GM12865 (cell line): ENCODE data around the gene SEPTIN3.
A peak's percentile ranks its signal among the peaks of the same experiment; 100 is the strongest.

Experiments used
- DNase-seq: peaks from one replicate; pipeline ENCODE4 v3.0.0; 2010; ENCODE audit warnings: low read depth
- H3K4me3 ChIP-seq: 2 replicates; pipeline ENCODE4 v1.5.1; 2011; ENCODE audit warnings: mild to moderate bottlenecking, low read depth, low read length, control low read depth
- CTCF ChIP-seq: IDR thresholded peaks from 2 replicates; pipeline ENCODE4 v1.5.1; 2011; ENCODE audit warnings: low read length, control low read depth, low read depth, inconsistent platforms; ENCODE audit not compliant: insufficient read depth; ENCODE audit errors: missing control alignments

SEPTIN3 gene

GRCh38 chr22:41949297-41949965, 19.8 kb upstream of the SEPTIN3 start:
- no peak for TF ChIP-seq CTCF
- H3K4me3 ChIP-seq, result peak overlapping the region; percentile 27
- peak; percentile 75 for DNase-seq

GRCh38 chr22:41951898-41952474, 17.3 kb upstream of the SEPTIN3 start, which contains the start of gene SMIM45:
TSS of gene SMIM45 (plus strand) at chr22:41952150.
- TF ChIP-seq CTCF, result no peak
- no peak within 1 kb of the TSS for H3K4me3 ChIP-seq
- DNase-seq, result no peak

- no peak for DNase-seq
- no peak overlapping the region for H3K4me3 ChIP-seq
- no peak for TF ChIP-seq CTCF
Measured at GRCh38 chr22:41952713-41953112, 16.5 kb upstream of the SEPTIN3 start.

- no peak for DNase-seq
- H3K4me3 ChIP-seq, result no peak overlapping the region
- no peak for TF ChIP-seq CTCF
Measured at GRCh38 chr22:41957941-41958556, 11.2 kb upstream of the SEPTIN3 start.

GRCh38 chr22:41963453-41964111, 5.7 kb upstream of the SEPTIN3 start:
- H3K4me3 ChIP-seq, result no peak overlapping the region
- no peak for TF ChIP-seq CTCF
- no peak for DNase-seq

- no peak for TF ChIP-seq CTCF
Measured at GRCh38 chr22:41964112-41964491, 5.1 kb upstream of the SEPTIN3 start.

More at GRCh38 chr22:41964112-41964491, 5.1 kb upstream of the SEPTIN3 start:
- H3K4me3 ChIP-seq, result no peak overlapping the region
- DNase-seq, result no peak
